Stimulated activated CD8-positive, alpha-beta memory T cell treated with anti-CD3 and anti-CD28 coated beads, Interleukin-15, amount 100 ng/mL, for 48 hours (primary cell): ENCODE data around the gene GPR3.
"Not testable (repeated sequence)": the region's sequence is repeated elsewhere in the genome, so short reads cannot be mapped to it uniquely, and the experiment has no call there.

ENCODE experiments used
- DNase-seq, 2 donors: peaks; one replicate each; pipeline ENCODE4 v3.0.0-alpha.2; 2020; ENCODE audit warnings: low read depth in 2 of 2

Gene GPR3

GRCh38 chr1:27427816-27428315, 35.4 kb downstream of the GPR3 start:
- DNase-seq: no peak

- DNase-seq: no peak
These were observed 36.0 kb downstream of the GPR3 start for GRCh38 chr1:27428316-27429028.

- no peak for DNase-seq
These were observed 36.6 kb downstream of the GPR3 start for GRCh38 chr1:27429029-27429425.

- DNase-seq: no peak
These were observed 38.6 kb downstream of the GPR3 start for GRCh38 chr1:27430903-27431600.

- DNase-seq: no peak
These were observed 39.1 kb downstream of the GPR3 start for GRCh38 chr1:27431601-27431940.

GRCh38 chr1:27432725-27433124, 40.3 kb downstream of the GPR3 start:
- DNase-seq: not testable (repeated sequence)

GRCh38 chr1:27433706-27434105, 41.3 kb downstream of the GPR3 start:
- no peak for DNase-seq

GRCh38 chr1:27435566-27436203, 43.3 kb downstream of the GPR3 start:
- DNase-seq: no peak

GRCh38 chr1:27436204-27437159, 44.1 kb downstream of the GPR3 start:
- DNase-seq: no peak

- no peak for DNase-seq
These were observed 46.2 kb downstream of the GPR3 start for GRCh38 chr1:27438621-27439061.

GRCh38 chr1:27439150-27439549, 46.7 kb downstream of the GPR3 start:
- DNase-seq: no peak

- no peak for DNase-seq
These were observed 52.2 kb downstream of the GPR3 start for GRCh38 chr1:27444632-27445031.
